Stimulated activated CD8-positive, alpha-beta memory T cell treated with anti-CD3 and anti-CD28 coated beads, Interleukin-2, amount 100 ng/mL, for 1 hour (primary cell): ENCODE results near the gene SEMA4C.
A peak's percentile ranks its signal among the peaks of the same experiment; 100 is the strongest.

Source experiments
- DNase-seq, 2 donors: peaks; one replicate each; pipeline ENCODE4 v3.0.0-alpha.2; 2020; ENCODE audit warnings: low read depth in 2 of 2

The SEMA4C gene, protein sequence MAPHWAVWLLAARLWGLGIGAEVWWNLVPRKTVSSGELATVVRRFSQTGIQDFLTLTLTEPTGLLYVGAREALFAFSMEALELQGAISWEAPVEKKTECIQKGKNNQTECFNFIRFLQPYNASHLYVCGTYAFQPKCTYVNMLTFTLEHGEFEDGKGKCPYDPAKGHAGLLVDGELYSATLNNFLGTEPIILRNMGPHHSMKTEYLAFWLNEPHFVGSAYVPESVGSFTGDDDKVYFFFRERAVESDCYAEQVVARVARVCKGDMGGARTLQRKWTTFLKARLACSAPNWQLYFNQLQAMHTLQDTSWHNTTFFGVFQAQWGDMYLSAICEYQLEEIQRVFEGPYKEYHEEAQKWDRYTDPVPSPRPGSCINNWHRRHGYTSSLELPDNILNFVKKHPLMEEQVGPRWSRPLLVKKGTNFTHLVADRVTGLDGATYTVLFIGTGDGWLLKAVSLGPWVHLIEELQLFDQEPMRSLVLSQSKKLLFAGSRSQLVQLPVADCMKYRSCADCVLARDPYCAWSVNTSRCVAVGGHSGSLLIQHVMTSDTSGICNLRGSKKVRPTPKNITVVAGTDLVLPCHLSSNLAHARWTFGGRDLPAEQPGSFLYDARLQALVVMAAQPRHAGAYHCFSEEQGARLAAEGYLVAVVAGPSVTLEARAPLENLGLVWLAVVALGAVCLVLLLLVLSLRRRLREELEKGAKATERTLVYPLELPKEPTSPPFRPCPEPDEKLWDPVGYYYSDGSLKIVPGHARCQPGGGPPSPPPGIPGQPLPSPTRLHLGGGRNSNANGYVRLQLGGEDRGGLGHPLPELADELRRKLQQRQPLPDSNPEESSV

DNA sequence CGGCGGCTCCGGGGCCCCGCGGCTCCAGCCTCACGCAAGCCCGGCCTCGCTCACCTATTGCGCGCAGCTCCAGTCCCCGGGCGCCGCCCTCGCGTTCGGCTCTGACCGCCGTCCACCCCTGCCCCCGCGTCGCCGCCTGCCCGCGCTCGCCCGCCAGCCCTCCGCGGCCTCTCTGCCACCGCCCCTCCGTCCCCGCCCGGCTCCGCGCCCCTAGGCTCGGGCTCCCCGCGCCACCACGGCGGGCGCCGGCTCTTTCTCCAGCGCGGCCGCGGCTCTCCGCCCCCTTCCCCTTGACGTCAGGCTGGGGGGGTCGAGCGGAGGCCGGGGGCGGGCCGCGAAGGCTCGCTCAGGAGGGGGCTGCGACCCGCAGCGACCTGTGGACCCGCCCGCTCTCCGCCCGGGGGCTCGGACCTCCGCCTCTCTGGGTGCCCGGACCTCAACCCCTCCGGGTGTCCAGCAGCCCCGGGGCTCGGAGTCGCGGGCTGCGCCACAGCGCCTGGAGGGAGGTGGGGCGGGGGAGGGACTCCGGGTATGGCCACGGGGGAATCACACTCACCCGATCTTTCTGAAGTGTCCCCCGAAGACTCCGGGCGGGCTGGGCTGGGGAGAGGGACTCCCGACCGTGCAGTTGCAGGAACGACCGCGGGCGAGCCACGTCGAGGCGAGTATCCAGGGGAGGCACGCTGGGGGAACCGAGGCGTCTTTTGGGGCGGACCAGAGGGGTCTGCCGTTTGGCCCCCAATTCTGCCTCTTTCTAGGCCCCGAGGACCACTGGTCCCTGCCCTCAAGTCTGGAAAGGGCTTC is at the start of gene SEMA4C:
Gene SEMA4C, minus strand, starts transcription at position 259 of the 804 bp plus-strand sequence. CDS start 2,194 bp downstream, outside the sequence.
- peak in 1 of 2 donors; percentile 51 for DNase-seq

DNA sequence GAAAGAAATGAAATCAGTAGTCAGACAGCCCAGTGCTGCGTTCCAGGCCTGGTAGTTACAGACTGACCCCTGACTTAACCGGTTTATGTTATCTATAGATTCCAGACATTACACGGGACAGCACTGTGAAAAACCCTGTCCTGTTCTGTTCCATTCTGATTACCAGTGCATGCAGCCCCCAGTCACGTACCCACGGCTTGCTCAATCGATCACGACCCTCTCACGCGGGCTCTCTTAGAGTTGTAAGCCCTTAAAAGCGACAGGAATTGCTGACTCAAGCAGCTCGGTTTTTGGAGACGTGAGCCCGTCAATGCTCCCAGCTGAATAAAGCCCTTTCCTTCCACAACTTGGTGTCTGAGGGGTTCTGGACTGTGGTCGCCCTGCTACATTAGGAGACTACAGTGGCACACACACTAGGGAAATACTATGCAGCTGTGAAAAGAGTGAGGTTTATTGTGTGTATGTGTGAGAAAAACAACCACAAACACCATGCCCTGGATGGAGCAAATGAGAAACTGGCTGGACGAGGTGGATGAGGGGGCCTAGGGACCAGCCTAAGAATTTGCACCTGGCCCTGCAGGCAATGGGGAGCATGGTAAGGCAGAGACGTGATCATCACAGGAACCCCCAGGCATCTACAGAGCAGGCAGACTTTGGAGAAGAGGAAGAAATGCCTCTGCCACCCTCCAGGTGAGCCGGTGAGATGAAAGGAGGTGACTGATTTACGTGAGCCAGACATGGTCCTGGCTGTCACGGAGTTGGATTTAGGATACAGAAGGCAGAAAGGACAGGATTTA is 49.1 kb upstream of the SEMA4C start:
- DNase-seq: no peak

DNA sequence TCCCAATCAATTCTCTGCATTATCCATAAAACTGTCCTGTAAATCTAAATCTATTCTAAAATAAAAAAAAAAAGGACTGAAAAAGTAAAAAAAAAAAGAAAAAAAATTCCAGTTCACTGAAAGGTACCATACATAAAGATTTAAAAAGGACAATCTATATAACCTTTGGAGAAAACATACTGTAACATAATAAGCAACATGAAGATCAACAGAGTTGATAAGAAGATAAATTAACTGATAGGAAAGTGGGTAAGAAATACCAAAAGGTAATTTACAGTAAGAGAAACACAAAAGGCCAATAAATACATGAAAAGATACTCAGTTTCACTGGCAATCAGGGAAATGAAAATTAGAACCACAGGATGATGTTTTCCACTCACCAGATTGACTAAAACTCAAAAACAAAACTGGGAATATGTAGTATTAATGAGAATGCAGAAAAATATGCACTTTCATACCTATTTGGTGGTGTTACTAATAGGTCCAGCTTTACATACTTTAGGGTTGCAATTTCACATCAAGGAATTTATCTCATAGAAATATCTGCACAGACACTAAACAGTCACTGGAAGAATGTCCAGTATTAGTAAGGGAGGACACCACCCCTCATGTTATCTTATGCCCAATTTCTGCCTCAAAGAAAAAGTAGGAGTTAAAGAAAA is 48.3 kb upstream of the SEMA4C start:
- DNase-seq: no peak

DNA sequence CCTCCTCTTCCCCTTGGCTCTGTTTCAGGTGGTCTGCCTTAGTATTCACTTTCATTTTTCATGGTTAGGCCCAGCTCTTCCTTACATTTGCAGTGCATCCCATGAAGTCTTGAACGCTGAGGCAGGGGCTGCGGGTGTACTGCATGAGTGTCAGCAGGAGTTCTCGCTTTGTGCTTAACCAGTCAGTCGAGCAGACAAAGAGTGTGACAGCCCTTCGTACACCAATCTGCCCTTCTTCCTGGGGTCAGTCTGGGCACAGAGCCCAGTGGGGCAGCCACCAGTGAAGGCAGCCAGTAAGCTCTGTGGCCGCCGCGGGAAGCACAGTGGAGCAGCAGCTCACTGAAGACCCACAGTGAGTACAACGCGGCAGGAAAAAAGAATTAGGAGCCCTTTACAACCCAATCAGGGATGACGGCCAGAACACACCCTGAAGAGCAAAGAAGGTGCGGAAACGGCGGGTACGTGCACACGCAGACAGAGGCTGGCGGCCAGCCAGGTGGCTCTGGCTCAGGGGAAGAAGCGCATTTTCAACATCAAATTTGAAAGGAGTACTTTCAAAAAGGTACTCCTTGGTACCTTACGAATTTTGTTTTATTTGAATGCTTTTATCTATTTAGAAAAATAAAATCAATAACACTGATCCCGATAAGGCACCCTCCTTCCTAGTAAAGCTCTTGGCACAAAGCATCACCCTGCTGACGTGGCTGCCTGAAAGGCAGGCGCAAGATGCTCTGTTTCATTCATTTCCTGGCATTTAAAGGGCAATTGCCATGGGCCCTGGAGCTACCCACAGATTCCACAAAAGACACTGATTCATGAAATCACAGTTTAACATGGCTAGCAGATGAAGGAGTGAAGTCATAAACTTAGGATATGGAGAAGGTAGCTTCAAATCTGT is 47.0 kb upstream of the SEMA4C start:
- no peak for DNase-seq

DNA sequence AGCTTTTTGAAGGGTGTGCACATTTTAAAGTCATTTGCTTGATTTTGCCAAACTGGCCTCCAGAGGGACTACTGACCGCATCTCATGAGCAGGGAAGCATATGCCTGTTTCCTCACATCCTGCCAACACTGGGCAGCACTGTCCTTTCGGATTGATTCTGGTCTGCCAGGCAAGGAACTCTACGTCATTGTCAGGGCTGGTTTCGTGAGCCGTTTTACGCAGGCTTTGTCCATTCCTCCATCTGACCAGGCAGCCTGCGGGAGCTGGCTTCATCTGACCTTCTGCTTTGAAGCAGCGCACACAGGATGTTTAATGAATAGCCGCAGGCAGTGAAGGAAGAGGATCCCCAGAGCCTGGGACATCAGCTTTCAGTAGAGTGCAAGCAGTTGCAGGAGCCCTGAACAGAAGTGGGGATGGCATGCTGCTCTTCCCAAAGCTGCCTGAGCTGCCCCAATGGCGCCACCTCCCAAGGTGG is 46.3 kb upstream of the SEMA4C start:
- no peak for DNase-seq

DNA sequence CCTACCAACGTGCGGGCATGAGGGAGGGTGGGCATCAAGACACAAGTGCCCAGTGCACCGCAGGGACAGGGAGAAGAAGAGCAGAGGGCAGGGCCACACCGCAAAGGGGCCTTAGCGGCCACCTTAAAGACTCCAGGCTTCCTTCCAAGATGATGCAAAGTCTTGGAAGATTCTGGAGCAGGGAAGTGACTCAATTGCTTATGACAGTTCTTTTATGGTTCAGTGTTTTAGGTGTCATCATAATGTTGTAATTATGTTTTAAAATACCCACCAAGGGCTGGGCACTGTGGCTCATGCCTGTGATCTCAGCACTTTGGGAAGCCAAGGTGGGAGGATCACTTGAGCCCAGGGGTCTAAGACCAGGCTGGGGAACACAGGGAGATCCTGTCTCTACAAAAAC is 44.5 kb upstream of the SEMA4C start:
- no peak for DNase-seq

DNA sequence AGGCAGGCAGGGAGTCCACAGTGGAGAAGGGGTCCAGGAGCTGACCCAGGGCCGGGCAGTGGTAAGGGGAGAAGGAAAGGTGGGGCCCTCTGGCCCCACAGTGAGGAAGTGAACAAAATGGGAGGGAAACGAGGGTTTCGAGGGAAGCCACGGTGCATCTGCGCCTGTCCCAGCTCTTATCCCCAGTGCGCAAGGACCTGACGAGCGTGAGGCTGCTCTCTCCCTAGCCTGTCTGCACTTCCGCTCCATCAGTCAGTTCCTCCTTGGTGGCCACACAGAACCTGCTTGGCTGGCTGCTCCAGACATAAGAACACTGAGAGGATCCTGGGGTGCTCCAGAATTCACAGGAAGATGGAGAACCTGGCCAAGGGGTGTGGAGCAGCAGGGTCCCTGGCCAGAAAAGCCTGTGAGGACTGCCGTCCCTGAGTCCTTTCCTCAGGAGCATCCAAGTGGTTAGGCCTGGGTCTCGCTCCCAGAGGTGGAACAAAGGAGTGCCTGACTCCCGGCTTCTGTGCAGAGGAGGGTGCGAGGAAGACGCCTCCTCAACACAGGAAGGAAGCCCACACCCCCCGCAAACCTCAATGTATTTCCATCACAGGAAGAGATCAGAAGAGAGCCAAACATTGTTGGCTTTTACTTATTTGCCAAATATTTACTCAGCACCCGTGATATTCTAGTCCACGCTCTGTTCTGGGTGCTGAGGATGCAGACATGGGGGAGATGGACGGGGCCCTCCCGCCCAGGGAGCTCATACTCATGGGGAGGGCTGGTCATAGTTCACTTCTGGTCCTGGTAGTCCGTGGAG is 43.7 kb upstream of the SEMA4C start:
- peak in 1 of 2 donors; percentile 13 for DNase-seq

DNA sequence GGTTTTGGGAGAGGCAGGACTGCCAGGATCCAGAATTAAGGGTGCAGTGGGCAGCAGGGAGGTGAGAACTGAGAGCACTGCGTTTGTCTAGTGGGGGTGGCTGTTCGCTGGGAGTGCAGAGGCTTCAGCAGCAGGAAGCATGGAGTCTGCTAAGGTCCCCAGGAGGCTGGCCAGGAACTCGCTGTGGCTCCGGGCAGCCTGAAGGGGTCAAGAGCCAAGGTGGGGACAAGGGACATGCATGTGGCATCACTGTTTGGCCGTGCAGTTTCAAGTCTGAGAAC is 43.2 kb upstream of the SEMA4C start:
- DNase-seq: no peak

DNA sequence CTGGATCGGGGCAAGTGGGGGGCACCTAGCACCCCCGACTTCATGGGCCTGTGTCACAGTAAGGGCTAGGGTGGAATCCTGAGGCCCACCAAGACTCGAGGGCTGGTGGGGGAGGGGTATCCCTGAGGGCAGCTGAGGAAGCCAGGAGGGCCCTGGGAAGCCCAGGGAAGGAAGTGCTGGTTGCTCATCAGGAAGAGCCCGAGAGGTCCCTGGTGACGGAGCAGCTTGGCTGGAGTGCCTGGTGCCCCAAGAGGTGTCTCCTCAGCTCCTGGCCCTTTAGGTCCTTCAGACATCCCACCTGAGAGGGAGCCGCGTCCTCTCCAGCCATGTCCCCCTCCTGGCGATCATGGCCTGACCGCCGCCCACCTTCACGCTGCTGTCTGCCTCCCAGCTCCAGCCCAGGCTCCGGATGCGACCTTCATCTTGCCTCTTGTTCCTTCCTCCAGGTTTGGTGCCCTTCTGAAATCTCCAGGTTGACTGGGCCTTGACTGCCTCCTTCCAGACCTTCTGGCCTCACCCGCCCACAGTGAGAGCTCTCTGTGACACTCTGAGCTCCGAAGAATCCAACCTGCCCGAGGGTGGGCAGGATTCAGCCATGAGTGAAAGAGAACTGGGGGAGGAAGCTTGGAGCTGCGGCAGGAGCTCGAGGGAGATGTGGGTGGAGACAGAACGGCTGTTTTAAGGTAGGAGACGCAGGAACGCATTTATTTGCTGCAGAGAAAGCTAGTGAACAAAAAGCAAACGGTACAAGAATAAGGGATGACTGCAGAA is 42.7 kb upstream of the SEMA4C start:
- no peak for DNase-seq

DNA sequence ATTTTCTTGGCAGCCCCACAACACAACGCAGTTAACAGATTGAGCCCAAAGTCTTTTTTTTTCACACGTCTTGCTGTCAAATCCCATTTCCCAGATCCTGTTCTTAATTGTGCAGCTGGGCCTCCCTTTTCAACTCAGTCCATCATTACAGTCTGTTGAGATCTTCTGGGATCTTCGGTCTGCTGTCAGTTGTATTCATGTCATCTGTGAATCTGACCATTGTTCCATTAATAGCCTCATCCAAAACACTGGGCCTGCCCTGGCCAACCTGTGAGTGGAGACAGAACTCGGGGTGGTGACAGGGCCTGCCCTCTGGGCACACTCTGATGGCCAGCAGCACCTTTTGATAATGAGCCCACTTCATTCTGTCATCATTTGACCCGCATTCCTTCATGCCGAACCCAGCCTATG is 39.7 kb upstream of the SEMA4C start:
- DNase-seq: no peak

DNA sequence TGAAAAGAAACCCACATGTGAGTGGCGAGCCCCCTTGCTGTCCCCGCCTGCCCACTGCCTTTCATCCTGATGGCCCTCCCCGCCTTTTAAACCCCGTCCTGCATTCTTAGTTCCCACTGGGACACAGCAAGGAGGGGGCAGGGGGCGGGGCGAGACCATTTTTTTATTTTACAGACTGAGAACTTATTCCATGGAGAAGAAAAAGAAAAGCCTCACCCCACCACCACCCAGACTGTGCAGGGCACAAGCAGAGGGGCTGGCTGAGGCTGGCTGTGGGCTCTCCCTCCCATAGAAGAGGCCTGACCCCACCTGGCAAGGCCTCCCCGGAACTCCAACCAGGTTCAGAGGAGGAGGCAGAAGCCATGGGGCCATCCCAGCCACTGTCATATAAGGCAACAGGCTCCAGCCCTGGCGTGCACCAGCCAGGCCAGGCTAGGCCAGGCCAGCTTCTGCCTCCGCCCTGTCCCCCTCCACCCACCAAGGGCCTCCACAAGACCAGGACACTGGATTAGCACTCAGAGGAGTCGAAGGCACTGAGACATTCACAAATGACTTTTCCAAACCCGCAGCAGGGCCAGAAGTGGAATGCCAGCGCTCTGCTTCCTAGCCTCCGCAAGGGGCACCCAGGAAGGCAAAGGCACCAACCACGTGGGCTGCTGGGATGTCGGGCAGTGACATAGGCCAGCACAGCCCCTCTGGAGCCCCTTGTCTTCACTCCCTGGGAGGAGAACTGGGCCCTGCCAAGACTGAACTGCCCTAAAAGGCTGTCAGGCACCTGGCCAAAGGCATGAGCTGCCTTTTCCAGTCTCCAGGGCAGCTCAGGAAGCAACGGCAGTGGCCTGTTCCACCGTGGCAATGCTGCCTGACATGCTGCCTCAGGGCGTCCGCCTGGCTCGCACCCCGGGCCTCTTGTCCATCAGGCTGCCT is 37.5 kb upstream of the SEMA4C start:
- no peak for DNase-seq

DNA sequence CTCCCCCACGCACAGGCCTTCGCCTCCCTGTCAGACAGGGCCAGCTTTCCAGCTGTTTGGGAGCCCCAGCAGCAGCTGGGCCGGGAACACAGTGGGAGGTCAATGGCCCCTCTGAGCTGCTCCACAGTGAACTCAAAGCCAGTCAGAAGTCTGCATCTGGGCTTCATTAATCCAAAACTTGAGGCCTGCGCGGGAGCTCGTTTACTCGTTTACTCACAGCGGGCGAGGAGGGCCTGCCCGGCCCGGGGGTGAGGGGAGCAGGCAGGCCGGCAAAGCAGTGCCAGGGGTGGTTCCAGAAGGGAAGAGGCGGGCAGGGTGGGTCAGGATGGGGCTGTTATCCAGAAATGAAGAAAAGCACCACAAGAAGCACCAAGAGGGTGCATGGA is 36.8 kb upstream of the SEMA4C start:
- no peak for DNase-seq

DNA sequence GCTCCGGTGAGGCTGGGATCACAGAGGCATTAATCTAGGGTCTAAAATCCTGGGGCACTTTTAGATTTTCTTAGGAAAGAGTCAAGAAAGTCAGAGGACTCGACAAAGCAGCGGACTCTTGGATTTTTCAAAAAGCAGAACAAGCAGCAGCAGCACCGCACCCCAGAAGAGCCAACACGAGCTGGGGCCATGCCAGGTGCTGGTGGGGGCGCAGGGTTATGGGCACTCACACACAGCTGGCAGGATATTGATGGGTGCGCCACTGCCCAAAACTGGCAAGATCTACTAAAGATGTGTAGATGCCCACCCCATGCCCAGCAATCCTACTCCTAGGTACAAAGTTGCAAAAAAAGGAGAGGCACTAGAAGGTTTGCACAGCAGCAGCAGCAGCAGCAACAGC is 33.9 kb upstream of the SEMA4C start:
- DNase-seq: no peak

DNA sequence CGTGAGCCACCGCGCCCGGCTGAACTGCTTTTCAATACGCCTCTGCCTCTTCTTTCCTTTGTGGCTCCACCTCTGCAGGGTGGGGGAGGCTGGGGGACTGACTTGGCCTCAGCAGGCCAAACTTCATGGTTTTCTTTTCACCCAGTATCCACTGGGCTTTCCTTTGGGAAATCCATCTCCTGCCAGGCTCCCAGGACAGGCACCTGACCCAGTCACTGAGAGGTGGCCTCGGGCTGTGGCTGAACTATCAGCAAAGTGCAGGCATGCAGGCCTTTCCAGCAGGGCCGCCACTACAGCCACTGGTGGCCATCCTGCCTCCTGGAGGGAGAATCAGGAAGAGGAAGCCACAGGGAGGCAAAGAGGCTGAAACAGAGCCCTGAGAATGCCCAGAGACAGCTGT is 33.4 kb upstream of the SEMA4C start:
- no peak for DNase-seq

DNA sequence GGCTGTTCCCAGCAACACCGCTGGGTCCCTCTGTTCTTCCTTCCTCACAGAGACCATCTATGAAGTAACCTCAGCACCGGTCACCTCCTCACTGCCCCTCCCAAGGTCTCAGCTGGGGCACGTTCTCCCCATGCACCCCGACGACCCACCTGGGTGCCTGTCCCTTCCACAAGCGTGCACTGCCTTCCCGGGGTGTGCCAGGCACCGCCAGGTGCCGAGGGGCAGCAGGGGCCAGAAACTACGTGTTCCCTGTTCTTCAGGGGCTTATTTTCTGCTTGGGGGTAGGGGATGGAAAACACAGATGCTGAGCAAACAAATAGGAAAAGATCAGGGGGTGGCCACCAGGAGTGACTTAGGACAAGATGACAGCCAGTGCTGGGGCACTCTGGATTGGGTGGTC is 30.4 kb upstream of the SEMA4C start:
- no peak for DNase-seq

DNA sequence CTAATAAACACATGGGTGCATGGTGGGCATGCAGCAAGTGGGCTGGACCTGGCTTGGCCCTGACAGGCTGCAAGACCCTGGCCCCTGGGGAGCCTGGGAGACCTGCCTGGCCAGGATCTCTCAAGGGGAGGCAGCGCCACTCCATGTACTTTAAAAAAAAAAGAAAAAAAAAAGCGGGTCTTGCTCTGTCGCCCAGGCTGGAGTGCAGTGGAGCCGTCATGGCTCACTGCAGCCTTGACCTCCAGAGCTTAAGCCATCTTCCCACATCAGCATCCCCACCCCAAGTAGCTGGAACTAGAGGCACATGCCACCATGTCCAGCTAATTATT is 29.5 kb upstream of the SEMA4C start:
- no peak for DNase-seq
